ENCODE data around the gene DDX10. TPM values are rescaled to one million over a fixed set of nuclear protein-coding genes. Genes with fewer than 3 reads are reported as not detected.

Gene DDX10
- total and polyA plus RNA-seq, 2 of the 8 experiments (the other 6 are each of a cell fraction or from before 2014, with no cell fraction given) = 49.2 to 52.2 TPM

DNA sequence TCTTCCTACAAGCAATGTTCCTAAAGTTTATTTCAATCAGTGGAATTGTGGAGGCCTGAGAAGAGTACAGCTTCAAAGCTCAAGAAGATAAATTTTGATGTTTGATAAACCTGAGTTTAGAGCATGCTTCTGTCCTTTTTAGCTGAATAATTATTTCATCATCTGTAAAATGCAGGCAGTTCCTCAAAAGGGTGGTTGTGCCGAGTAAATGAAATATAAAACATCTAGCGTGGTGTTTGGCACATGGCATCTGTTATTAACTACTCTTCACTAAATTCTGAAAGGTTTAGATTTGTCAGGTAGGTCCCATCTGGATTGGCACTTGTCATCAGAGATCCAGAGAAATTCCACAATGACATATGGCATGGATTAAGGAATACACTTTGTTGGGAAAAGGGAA lies 155.1 kb downstream of the DDX10 start:
- no peak overlapping the region for H4K8ac ChIP-seq (ENCODE audit: extremely low read depth, insufficient read depth, low read length)
- no peak for FAIRE-seq
- TF ChIP-seq KDM4A (IDR thresholded peaks at IDR 0.05; ENCODE audit: low read depth, low read length, severe bottlenecking) = no peak
- TF ChIP-seq ZNF274 (IDR thresholded peaks at IDR 0.05; ENCODE audit: borderline replicate concordance, extremely low read depth, low read length) = no peak
- TF ChIP-seq NANOG (IDR thresholded peaks at IDR 0.05; ENCODE audit: insufficient read depth, low read depth, low read length, poor library complexity, severe bottlenecking) = no peak
- no peak for TF ChIP-seq CBX5 (IDR thresholded peaks at IDR 0.05; ENCODE audit: low read depth, low read length)
- TF ChIP-seq TAF7 (optimal IDR thresholded peaks at IDR 0.05; ENCODE audit: borderline replicate concordance, low read depth, low read length) = no peak
- no peak for TF ChIP-seq MAFK (IDR thresholded peaks at IDR 0.05; ENCODE audit: low read depth, low read length)
- TF ChIP-seq NRF1 (IDR thresholded peaks at IDR 0.05; ENCODE audit: low read depth, low read length) = no peak
- TF ChIP-seq, protein P1, sequence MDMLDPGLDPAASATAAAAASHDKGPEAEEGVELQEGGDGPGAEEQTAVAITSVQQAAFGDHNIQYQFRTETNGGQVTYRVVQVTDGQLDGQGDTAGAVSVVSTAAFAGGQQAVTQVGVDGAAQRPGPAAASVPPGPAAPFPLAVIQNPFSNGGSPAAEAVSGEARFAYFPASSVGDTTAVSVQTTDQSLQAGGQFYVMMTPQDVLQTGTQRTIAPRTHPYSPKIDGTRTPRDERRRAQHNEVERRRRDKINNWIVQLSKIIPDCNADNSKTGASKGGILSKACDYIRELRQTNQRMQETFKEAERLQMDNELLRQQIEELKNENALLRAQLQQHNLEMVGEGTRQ (IDR thresholded peaks at IDR 0.05; ENCODE audit: low read length) = no peak
- TF ChIP-seq CREB1 (IDR thresholded peaks at IDR 0.05) = no peak
- TF ChIP-seq POU5F1 (IDR thresholded peaks at IDR 0.05; ENCODE audit: low read depth, low read length) = no peak
- no peak for TF ChIP-seq GABPA (IDR thresholded peaks at IDR 0.05; ENCODE audit: borderline replicate concordance, insufficient read depth, low read length)
- TF ChIP-seq SIN3A (conservative IDR thresholded peaks at IDR 0.05 in 1 of 2, IDR thresholded peaks at IDR 0.05 in 1 of 2; ENCODE audit: low read depth in 1 of 2, low read length in 2 of 2) = no peak
- no peak for TF ChIP-seq BCL11A (IDR thresholded peaks at IDR 0.05; ENCODE audit: low read depth in 2 of 2, low read length in 2 of 2)
- TF ChIP-seq TCF12 (IDR thresholded peaks at IDR 0.05; ENCODE audit: low read depth, low read length) = no peak

More for the DNA sequence above, 155.1 kb downstream of the DDX10 start:
- Histone ChIP-seq H3K18ac (ENCODE audit: extremely low read depth, low read length) (no peak overlapping the region), H3K9ac (replicated peaks in 1 of 4; ENCODE audit: extremely low read depth in 1 of 4, low read depth in 3 of 4, low read length in 3 of 4) (no peak overlapping the region), H2BK12ac (ENCODE audit: low read depth, low read length) (no peak overlapping the region), H2BK120ac (replicated peaks; ENCODE audit: low read depth, low read length) (no peak overlapping the region), H4K91ac (replicated peaks; ENCODE audit: insufficient read length, low read length) (no peak overlapping the region), H3K4ac (replicated peaks; ENCODE audit: insufficient read length, low read depth, low read length) (no peak overlapping the region), H3K4me1 (replicated peaks in 1 of 4; ENCODE audit: control insufficient read depth in 3 of 4, insufficient read depth in 4 of 4, low read length in 3 of 4) (no peaks in the 10 kb centered on the region), H3K14ac (ENCODE audit: insufficient read length) (no peak overlapping the region), H3K79me1 (ENCODE audit: low read depth, low read length) (no peaks in the 10 kb centered on the region; the same call in 1 of the 2 replicates), H2BK15ac (ENCODE audit: low read length) (no peak overlapping the region), H4K5ac (ENCODE audit: insufficient read length, low read depth, low read length) (no peak overlapping the region), H2BK5ac (ENCODE audit: low read depth, low read length) (no peak overlapping the region), H3K27ac (ENCODE audit: low read depth, low read length) (no peak overlapping the region), H2BK20ac (ENCODE audit: low read length) (no peak overlapping the region), H3K23me2 (ENCODE audit: low read depth, low read length) (no peaks in the 10 kb centered on the region), H3K4me2 (ENCODE audit: insufficient read depth in 1 of 2, low read depth in 2 of 2, low read length in 2 of 2) (no peak overlapping the region), H3K56ac (replicated peaks; ENCODE audit: insufficient read length, low read depth, low read length) (no peak overlapping the region), H3K4me3 (ENCODE audit: extremely low read depth in 1 of 4, insufficient read depth in 2 of 4, low read depth in 3 of 4, low read length in 4 of 4) (no peak overlapping the region), H3K23ac (ENCODE audit: insufficient read length) (no peak overlapping the region), H3K79me2 (ENCODE audit: control insufficient read depth in 1 of 2, insufficient read depth in 2 of 2, low read length in 2 of 2) (no peaks in the 10 kb centered on the region), H2AK5ac (ENCODE audit: low read depth, low read length) (no peak overlapping the region), H3K27me3 (replicated peaks in 1 of 4; ENCODE audit: control insufficient read depth in 3 of 4, extremely low read depth in 1 of 4, insufficient read depth in 3 of 4, low read length in 3 of 4) (no peaks in the 10 kb centered on the region), H2AFZ (ENCODE audit: low read length) (no peak overlapping the region), H3K36me3 (ENCODE audit: control insufficient read depth in 2 of 4, insufficient read depth in 4 of 4, low read length in 3 of 4) (no peaks in the 10 kb centered on the region), H3K9me3 (ENCODE audit: insufficient read depth in 2 of 2, low read depth in 1 of 2, low read length in 1 of 2) (no peaks in the 10 kb centered on the region), H4K20me1 (replicated peaks in 1 of 2; ENCODE audit: control insufficient read depth in 1 of 2, insufficient read depth in 2 of 2, low read length in 2 of 2) (no peaks in the 10 kb centered on the region)
- no peak for DNase-seq (ENCODE audit: low read depth in 1 of 2, low spot score in 2 of 2)
- ChIA-PET POLR2A (ENCODE audit: partially characterized antibody) (no interaction called here), CTCF (ENCODE audit: partially characterized antibody) (interaction anchor here (1.1 to 1.7 kb wide), 3 partner anchors 27 to 86 kb away, joined by 3 to 4 read pairs (median 4); no protein-coding TSS in a partner anchor)
- 100% methylated on average over 2 of the region's 2 CpGs; no CpG with 5 or more reads in 1 of the 2 experiments for WGBS, 2 experiments (ENCODE audit: extremely low coverage in 1 of 2, insufficient coverage in 1 of 2, insufficient read length in 1 of 2, insufficient replicate concordance in 2 of 2, low coverage in 1 of 2, low lambda C conversion rate in 2 of 2, missing lambda C conversion rate in 1 of 2)

All from H1 (cell line).